ENCODE data around the gene TMEM37. TPM values are rescaled to one million over a fixed set of nuclear protein-coding genes. Genes with fewer than 3 reads are reported as not detected.

Gene TMEM37
- total and polyA plus RNA-seq, 9 of the 15 experiments (the other 6 are each of a cell fraction or from before 2014, with no cell fraction given), result 0.03 to 0.64 (median 0.31) TPM; not detected in 1

DNA sequence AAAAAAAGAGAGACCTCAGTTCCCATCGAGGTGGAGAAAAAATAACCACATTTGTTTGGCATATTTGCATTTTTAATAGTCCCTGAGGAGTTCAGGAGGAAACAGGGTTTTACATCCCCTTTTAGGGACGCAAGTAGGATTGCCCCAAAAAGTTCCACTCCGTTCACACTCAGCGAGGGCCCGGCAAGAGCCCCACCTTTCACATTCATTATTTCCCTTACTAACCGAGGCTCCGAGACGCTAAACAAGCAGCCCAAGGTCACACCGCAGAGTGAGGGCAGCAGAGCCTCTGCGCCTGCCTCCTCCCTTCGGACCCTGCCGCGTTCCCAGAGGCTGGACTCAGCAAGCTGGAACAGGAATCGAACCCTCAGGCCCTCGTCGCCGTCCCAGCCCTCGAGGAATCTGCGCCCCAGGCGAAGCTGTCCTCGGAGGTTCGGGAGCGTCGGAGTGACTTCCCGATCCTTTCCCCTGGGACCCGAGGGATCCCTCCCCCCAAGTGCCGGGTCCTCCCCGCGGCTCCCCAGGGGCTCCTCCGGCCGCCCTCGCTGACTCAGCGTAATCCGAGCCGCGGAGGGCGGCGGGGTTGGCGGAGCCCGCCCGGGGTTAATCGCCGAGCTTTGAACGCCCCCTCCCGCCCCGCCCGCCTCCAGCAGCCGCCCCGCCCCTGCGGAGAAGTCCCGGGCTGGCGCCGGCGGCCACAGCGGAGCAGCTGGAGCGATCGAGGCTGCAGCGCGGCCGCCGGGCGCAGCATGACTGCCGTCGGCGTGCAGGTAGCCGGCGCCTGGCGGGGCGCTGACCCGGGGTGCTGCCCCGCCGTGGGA is at the start of gene TMEM37 (continued):
- TF ChIP-seq, protein P1, sequence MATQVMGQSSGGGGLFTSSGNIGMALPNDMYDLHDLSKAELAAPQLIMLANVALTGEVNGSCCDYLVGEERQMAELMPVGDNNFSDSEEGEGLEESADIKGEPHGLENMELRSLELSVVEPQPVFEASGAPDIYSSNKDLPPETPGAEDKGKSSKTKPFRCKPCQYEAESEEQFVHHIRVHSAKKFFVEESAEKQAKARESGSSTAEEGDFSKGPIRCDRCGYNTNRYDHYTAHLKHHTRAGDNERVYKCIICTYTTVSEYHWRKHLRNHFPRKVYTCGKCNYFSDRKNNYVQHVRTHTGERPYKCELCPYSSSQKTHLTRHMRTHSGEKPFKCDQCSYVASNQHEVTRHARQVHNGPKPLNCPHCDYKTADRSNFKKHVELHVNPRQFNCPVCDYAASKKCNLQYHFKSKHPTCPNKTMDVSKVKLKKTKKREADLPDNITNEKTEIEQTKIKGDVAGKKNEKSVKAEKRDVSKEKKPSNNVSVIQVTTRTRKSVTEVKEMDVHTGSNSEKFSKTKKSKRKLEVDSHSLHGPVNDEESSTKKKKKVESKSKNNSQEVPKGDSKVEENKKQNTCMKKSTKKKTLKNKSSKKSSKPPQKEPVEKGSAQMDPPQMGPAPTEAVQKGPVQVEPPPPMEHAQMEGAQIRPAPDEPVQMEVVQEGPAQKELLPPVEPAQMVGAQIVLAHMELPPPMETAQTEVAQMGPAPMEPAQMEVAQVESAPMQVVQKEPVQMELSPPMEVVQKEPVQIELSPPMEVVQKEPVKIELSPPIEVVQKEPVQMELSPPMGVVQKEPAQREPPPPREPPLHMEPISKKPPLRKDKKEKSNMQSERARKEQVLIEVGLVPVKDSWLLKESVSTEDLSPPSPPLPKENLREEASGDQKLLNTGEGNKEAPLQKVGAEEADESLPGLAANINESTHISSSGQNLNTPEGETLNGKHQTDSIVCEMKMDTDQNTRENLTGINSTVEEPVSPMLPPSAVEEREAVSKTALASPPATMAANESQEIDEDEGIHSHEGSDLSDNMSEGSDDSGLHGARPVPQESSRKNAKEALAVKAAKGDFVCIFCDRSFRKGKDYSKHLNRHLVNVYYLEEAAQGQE (IDR thresholded peaks at IDR 0.05; ENCODE audit: borderline replicate concordance), result peak; percentile 91
- TF ChIP-seq, protein P1 (CRISPR knock-in tag; IDR thresholded peaks at IDR 0.05; ENCODE audit: low read depth), result no peak
- TF ChIP-seq CAMTA2 (CRISPR knock-in tag; conservative IDR thresholded peaks at IDR 0.05) (no peak), HNRNPH1 (optimal IDR thresholded peaks at IDR 0.05; ENCODE audit: low read depth, low read length) (no peak), NONO (IDR thresholded peaks at IDR 0.05; ENCODE audit: low read depth in 2 of 2, low read length in 1 of 2) (no peak; a peak in 1 of 4 replicates), MECOM (CRISPR knock-in tag; IDR thresholded peaks at IDR 0.05) (no peak), TBP (optimal IDR thresholded peaks at IDR 0.05; ENCODE audit: low read depth, low read length) (peak; percentile 26), ZNF24 (IDR thresholded peaks at IDR 0.05) (peak; percentile 54; the same call in 1 of the 2 replicates)
- TF ChIP-seq, protein P2, sequence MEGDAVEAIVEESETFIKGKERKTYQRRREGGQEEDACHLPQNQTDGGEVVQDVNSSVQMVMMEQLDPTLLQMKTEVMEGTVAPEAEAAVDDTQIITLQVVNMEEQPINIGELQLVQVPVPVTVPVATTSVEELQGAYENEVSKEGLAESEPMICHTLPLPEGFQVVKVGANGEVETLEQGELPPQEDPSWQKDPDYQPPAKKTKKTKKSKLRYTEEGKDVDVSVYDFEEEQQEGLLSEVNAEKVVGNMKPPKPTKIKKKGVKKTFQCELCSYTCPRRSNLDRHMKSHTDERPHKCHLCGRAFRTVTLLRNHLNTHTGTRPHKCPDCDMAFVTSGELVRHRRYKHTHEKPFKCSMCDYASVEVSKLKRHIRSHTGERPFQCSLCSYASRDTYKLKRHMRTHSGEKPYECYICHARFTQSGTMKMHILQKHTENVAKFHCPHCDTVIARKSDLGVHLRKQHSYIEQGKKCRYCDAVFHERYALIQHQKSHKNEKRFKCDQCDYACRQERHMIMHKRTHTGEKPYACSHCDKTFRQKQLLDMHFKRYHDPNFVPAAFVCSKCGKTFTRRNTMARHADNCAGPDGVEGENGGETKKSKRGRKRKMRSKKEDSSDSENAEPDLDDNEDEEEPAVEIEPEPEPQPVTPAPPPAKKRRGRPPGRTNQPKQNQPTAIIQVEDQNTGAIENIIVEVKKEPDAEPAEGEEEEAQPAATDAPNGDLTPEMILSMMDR (IDR thresholded peaks at IDR 0.05 in 2 of 3, conservative IDR thresholded peaks at IDR 0.05 in 1 of 3; ENCODE audit: insufficient read depth in 2 of 3, low read depth in 1 of 3, low read length in 3 of 3), result no peak
- TF ChIP-seq, protein P3, sequence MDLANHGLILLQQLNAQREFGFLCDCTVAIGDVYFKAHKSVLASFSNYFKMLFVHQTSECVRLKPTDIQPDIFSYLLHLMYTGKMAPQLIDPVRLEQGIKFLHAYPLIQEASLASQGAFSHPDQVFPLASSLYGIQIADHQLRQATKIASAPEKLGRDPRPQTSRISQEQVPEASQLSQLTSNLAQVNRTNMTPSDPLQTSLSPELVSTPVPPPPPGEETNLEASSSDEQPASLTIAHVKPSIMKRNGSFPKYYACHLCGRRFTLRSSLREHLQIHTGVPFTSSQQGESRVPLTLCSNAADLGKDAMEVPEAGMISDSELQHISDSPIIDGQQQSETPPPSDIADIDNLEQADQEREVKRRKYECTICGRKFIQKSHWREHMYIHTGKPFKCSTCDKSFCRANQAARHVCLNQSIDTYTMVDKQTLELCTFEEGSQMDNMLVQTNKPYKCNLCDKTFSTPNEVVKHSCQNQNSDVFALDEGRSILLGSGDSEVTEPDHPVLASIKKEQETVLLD (IDR thresholded peaks at IDR 0.05), result no peak

Measured in K562 (cell line).